ENCODE measurements around the gene SCMH1.
A peak's percentile ranks its signal among the peaks of the same experiment; 100 is the strongest.
"Not testable (repeated sequence)": the region's sequence is repeated elsewhere in the genome, so short reads cannot be mapped to it uniquely, and the experiment has no call there.

SCMH1 gene

DNA sequence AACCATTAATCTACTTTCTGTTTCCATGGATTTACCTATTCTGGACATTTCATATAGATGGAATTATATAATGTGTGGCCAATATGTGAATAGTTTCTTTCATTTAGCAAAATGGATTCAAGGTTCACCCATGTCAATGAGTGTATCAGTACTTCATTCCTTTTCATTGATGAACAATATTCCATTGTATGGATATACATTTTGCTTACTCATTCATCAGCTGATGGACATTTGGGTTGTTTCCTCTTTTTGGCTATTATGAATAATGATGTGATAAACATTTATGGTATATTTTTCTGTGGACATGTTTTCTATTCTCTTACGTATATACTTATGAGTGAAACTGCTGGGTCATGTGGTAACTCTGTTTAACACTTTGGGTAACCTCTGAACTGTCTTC lies 97.8 kb downstream of the SCMH1 start:
- DNase-seq: no peak

- no peak for DNase-seq
Observed at GRCh38 chr1:41138549-41138948, 103.6 kb downstream of the SCMH1 start.

- DNase-seq: no peak
Observed at GRCh38 chr1:41135196-41135947, 106.7 kb downstream of the SCMH1 start.

DNA sequence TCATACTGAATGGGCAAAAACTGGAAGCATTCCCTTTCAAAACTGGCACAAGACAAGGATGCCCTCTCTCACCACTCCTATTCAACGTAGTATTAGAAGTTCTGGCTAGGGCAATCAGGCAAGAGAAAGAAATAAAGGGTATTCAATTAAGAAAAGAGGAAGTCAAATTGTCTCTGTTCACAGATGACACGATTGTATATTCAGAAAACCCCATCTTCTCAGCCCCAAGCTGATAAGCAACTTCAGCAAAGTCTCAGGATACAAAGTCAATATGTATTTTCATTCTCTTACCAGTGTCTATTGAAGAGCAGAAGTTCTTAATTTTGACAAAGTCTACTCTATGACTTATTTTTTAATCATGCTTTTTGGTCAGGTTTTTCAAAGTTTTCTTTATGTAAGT lies 107.8 kb downstream of the SCMH1 start:
- DNase-seq: not testable (repeated sequence)

DNA sequence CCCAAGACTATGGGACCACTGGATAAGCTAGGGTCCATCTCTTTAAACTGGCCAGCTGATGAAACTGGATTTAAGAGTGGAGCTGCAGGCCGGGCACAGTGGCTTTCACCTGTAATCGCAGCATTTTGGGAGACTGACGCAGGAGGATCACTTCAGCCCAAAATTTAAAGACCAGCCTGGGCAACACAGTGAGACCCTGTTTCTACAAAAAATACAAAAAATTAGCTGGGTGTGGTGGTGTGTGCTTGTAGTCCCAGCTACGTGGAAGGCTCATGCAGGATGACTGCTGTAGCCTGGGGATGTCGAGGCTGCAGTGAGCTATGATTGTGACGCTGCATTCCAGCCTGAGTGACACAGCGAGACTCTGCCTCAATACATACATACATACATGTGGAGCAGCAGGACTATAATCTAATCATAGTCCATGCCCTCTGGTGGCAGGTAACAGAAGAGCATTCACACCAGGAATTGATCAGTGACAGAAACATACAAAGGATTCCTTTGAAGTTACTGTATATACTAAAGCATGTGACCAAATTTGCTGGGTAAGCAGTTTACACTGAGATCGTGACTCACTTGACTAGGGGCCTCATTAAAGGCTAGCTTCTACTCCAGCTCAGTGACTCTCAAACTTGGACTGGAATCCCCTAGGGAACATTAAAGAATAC lies 119.1 kb downstream of the SCMH1 start:
- peak; percentile 63 for DNase-seq

DNA sequence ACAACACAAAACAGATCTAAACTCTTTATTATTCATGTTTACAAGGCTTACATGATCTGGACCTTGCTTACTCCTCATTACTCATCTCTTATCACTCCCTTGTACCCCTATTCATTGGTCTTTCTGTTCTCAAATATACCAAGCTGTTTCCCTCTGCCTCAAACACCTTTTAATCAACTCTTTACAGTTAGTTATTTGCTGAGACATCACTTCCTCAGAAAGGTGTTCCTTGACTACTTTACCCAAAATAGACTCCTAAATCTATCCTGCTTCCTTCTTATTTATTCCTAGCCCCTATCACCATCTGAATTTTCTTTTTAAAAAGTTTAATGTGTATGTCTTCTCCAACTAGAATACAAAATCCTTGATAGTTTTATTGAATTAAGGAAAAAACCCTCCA lies 120.0 kb downstream of the SCMH1 start:
- DNase-seq: no peak

DNA sequence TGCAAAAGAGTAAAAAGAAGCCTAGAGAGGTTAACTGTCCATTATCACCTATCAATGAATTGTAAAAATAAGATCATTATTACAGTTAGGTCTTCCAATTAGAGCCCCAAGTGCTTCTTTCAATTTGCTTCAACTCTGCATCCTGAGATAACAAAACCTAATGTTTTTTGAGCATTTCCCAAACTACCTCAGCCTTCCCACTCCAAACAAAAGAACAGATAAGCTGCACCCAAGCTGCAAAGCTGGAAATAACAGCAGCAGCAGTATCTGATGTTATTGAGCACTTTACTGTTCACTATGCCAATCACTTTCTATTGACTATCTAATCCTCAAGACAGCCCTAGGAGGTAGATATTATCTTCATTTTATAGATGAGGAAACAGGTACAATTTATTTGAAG lies 123.5 kb downstream of the SCMH1 start:
- DNase-seq: no peak

DNA sequence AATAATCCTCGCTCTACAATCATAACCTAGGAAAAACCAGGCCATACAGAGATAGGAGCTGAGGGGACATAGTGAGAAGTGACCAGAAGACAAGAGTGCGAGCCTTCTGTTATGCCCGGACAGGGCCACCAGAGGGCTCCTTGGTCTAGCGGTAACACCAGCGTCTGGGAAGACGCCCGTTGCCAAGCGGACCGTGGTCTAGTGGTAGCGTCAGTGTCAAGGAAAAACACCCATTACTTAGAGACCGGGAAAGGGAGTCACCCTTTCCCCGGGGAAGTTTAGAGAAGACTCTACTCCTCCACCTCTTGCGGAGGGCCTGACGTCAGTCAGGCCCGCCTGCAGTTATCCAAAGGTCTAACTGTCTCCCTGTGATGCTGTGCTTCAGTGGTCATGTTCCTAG lies 124.9 kb downstream of the SCMH1 start:
- DNase-seq: not testable (repeated sequence)

DNA sequence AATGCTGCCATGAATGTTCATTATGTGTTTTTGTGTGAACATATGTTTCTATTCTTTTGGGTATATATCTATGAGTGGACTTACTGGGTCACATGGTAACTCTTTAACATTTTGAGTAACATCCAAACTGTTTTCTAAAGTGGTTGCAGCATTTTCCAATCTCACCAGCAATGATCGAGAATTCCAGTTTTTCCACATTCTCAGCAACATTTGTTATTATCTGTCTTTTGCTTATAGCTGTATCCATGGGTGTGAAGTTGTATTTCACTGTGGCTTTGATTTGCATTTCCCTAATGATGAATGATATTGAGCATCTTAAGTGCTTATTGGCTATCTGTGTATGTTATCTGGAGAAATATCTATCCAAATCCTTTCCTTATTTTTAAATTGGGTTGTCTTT lies 131.4 kb downstream of the SCMH1 start:
- no peak for DNase-seq

- DNase-seq: no peak
Observed at GRCh38 chr1:41110286-41110685, 131.8 kb downstream of the SCMH1 start.

DNA sequence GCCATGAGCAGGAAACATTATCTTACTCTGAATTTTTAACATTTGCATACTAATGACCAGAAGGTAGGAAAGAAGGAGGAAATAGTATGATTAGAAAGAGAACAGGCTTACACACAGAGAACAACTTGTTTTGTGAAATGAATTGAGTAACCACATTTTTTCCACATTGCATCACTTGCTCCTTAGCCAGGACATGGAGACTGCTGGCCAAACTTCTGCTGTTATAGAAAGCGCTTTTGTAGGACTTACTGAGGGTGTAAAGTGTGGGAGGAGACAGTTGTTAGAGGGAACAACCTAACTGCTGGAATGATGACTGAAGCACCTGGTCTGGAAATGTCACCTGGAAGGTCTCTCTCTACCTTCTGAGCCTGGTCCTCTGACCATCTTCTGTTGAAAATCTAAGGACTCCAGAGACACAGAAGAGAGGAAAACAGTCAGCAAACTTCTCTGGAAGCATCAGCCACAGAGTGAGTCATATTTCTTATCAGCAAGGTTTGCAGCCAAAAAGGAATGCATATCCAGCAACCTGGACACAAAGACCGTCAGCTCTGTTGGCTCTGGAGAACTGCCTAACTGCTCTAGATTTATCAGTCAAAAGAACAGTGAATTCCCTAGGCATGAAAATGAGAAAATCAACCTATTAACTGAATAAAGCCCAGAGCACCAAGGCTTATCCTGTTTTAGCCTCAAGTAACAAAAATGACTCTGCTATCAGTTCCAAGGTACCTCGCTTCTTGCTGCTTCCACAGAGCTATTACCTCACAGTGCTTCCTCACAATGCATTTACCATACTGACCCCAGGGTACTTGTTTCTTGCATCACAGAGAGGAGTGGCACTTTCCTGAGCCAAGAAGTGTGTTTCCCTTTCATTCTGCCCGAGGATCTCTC lies 132.6 kb downstream of the SCMH1 start:
- DNase-seq: peak; percentile 28

- DNase-seq: no peak
Observed at GRCh38 chr1:41108696-41109275, 133.3 kb downstream of the SCMH1 start.

- no peak for DNase-seq
Observed at GRCh38 chr1:41103766-41104165, 138.3 kb downstream of the SCMH1 start.

DNA sequence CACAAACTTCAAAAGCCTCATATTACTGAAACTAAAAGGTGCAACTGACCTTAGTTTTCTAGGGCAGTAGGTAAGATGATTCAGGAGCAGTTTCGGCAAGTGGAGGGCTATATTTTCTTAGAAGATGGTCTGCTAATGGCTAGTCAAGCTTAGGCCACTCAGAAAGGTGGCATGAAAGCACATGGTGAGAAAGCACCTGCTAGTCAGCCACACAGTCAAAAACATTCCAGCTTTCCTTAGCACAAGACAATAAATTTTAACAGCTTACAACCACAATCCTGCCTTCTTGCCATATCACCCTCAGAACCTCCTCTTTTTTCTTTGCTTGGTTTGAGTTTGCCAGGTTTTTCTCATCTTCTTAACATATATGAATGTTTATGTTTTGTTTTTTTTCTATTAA lies 139.5 kb downstream of the SCMH1 start:
- DNase-seq: no peak

DNA sequence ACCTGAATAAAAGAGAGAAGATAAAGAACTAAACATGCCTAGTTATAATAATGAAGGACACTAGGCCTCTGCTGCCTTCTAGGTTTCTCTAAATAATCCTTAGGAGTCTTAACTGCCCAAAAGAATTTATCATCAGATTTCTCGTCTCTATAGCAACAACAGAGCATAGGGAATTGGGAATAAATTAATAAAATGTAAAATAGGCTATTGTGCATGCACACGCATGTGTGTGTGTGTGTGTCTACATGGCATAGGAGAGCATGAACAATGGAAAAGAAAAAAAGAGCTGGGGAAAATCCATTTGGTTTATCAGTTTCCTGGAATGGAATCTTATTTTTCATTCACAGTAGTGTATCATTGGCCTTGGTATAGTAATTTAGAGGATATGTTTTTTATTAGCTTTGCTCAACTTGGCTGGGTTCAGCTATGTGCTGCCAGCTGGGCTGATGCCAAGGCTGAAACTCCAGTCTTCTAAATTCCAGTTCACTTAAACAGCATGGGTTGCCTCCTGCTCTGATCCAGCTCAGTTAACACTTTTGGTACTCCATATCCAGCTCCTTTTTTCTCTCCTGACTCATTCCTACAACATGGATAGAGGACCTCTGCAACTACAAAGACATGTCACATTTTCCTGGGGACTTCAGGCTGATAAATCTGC lies 140.0 kb downstream of the SCMH1 start:
- no peak for DNase-seq

DNA sequence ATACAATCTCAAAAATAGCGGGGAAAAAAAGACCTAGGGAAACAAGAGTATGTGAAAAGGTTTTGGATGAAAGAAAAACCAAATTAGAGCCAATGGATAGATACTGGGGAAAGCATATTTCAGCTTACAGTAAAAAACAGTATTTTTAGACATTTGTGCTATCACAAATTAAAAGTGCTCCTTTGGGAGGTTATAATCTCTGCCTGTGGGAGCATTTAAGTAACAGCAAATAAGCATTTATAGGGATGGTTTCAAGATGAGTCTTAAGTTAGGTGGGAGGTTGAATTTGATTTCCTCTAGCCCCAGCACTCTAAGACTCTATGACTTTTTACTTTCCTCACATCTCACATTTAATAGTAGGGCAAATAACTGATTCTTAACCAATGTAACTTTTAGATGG lies 141.0 kb downstream of the SCMH1 start:
- no peak for DNase-seq

GRCh38 chr1:41100170-41100569 lies 141.9 kb downstream of the SCMH1 start:
- DNase-seq: no peak

DNA sequence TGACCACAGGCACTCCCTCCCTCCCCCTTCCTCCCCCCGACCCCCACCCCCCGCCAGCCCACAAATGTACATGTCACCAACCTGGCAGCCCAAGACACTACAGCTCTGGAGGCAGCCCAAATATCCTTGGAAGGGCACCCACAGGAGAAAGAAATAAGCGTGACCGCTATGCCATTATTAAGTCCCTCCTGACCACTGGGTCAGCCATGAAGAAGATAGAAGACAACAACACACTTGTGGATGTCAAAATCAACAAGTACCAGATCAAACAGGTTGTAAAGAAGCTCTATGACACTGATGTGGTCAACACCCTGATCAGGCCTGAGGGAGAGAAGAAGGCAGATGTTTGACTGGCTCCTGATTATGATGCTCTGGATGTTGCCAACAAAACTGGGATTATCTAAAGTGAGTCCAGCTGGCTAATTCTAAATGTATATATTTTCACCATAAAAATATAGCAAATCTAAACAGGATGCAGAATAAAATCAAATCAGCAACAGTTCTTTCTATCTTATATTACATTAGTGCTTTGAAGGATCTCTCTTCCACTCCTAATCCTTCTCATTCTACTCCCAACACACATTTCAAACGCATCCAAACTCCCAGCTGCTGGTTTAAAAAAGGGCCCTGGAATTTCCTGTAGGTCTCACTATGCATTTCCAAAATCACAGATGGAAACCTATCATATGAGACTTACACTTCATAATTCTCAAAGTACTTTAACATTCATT lies 143.2 kb downstream of the SCMH1 start:
- no peak for DNase-seq

- DNase-seq: no peak
Observed at GRCh38 chr1:41097105-41097504, 145.0 kb downstream of the SCMH1 start.

GRCh38 chr1:41093826-41094225 lies 148.3 kb downstream of the SCMH1 start:
- DNase-seq: no peak

- DNase-seq: no peak
Observed at GRCh38 chr1:41086921-41087320, 155.2 kb downstream of the SCMH1 start.

- no peak for DNase-seq
Observed at GRCh38 chr1:41078616-41079015, 163.5 kb downstream of the SCMH1 start.
